ENCODE data around the gene TRIM49D1.
"Not testable (repeated sequence)": the region's sequence is repeated elsewhere in the genome, so short reads cannot be mapped to it uniquely, and the experiment has no call there.

The TRIM49D1 gene

GRCh38 chr11:89922195-89922660 is at the start of gene TRIM49D1:
Gene TRIM49D1, minus strand, starts transcription at chr11:89922245. Its CDS starts 4,535 bp downstream, at chr11:89917710.
- DNase-seq (ENCODE audit: low read depth in 4 of 4, low spot score in 1 of 4) = no peak

GRCh38 chr11:89965737-89966136 is 43.7 kb upstream of the TRIM49D1 start, which contains the start of gene TRIM64:
Gene TRIM64, plus strand, starts transcription at chr11:89966037. Its CDS starts 2,467 bp downstream, at chr11:89968504.
- DNase-seq (ENCODE audit: low read depth in 4 of 4, low spot score in 1 of 4) = not testable (repeated sequence)

GRCh38 chr11:89960833-89961232 is 38.8 kb upstream of the TRIM49D1 start:
- not testable (repeated sequence) for DNase-seq (ENCODE audit: low read depth in 4 of 4, low spot score in 1 of 4)

- DNase-seq (ENCODE audit: low read depth in 4 of 4, low spot score in 1 of 4) = not testable (repeated sequence)
Measured at GRCh38 chr11:89923764-89924163, 1.7 kb upstream of the TRIM49D1 start, which contains the start of gene TRIM49D2. Gene TRIM49D2, plus strand, starts transcription at chr11:89924064. Its CDS starts 2,698 bp downstream, at chr11:89926762.

- not testable (repeated sequence) for DNase-seq (ENCODE audit: low read depth in 4 of 4, low spot score in 1 of 4)
Measured at GRCh38 chr11:89900809-89901208, 21.2 kb downstream of the TRIM49D1 start.

- DNase-seq (ENCODE audit: low read depth in 4 of 4, low spot score in 1 of 4) = not testable (repeated sequence)
Measured at GRCh38 chr11:89893245-89893644, 28.8 kb downstream of the TRIM49D1 start.

GRCh38 chr11:89877511-89877910 is 44.5 kb downstream of the TRIM49D1 start:
- DNase-seq (ENCODE audit: low read depth in 4 of 4, low spot score in 1 of 4) = not testable (repeated sequence)

- DNase-seq (ENCODE audit: low read depth in 4 of 4, low spot score in 1 of 4) = not testable (repeated sequence)
Measured at GRCh38 chr11:89872588-89872987, 49.5 kb downstream of the TRIM49D1 start.

- not testable (repeated sequence) for DNase-seq (ENCODE audit: low read depth in 4 of 4, low spot score in 1 of 4)
Measured at GRCh38 chr11:89865223-89865622, 56.8 kb downstream of the TRIM49D1 start.

GRCh38 chr11:89863906-89864704 is 57.9 kb downstream of the TRIM49D1 start:
- DNase-seq (ENCODE audit: low read depth in 4 of 4, low spot score in 1 of 4) = not testable (repeated sequence)
